ENCODE data around the gene SCN5A.

The SCN5A gene

DNA sequence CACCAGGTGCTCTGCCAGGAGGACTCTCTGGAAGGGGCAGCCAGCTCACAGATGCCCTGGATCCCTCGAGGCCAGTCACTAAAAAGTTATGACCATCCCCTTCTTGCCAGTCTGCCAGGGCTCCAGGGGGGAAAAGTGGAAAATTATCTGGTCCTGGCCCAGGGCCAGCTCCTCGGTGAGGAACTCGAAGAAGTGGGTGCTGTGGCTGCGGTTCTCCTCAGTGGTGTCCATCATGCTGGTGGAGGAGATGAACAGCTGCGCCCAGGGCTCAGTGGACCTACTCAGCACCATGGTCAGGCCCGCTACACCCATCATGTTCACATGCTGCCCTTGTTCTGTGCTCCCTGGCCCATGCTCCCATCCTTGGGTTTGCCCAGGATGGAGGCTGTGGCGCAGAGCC is 134.1 kb downstream of the SCN5A start:
- H3K27ac ChIP-seq (ENCODE audit: insufficient read depth, low read length, poor library complexity, severe bottlenecking) = no peak overlapping the region
- H3K27me3 ChIP-seq (replicated peaks; ENCODE audit: control insufficient read depth, insufficient read depth, low read length, poor library complexity, severe bottlenecking) = no peaks in the 10 kb centered on the region
- peaks cover 11% of the 10 kb centered on the region for H3K4me1 ChIP-seq (ENCODE audit: control insufficient read depth, insufficient read depth, low read length, poor library complexity, severe bottlenecking)
- no peaks in the 10 kb centered on the region for H3K9me3 ChIP-seq (ENCODE audit: control insufficient read depth, low read length)
- DNase-seq = no peak
- peaks cover 14% of the 10 kb centered on the region for H3K36me3 ChIP-seq (ENCODE audit: control insufficient read depth, insufficient read depth, low read length)
- H3K4me3 ChIP-seq (ENCODE audit: insufficient read depth, low read depth, low read length, poor library complexity, severe bottlenecking) = no peak overlapping the region

DNA sequence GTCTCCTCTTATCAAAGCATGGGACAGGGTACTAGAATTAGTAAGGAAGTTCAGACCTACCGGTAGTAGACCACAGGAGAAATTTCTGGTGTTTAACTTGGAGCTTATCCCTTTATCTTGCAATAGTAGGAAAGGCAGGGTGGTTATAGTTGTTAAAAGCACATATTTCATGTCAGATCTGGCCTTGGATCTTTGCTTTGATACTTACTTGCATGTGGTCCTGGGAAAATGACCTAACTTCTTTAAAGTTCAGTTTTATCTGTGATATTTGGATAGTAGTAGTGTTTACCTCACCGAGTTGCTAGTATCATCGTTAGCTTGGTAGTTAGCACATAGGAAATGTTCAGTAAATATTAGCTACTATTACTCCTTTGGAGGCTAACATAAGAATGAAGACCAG is 137.9 kb downstream of the SCN5A start:
- Histone ChIP-seq H3K9me3 (ENCODE audit: control insufficient read depth, low read length) (no peaks in the 10 kb centered on the region), H3K36me3 (ENCODE audit: control insufficient read depth, insufficient read depth, low read length) (peaks cover 30% of the 10 kb centered on the region), H3K27ac (ENCODE audit: insufficient read depth, low read length, poor library complexity, severe bottlenecking) (no peak overlapping the region), H3K27me3 (replicated peaks; ENCODE audit: control insufficient read depth, insufficient read depth, low read length, poor library complexity, severe bottlenecking) (no peaks in the 10 kb centered on the region), H3K4me3 (ENCODE audit: insufficient read depth, low read depth, low read length, poor library complexity, severe bottlenecking) (no peak overlapping the region), H3K4me1 (ENCODE audit: control insufficient read depth, insufficient read depth, low read length, poor library complexity, severe bottlenecking) (no peaks in the 10 kb centered on the region)
- DNase-seq = no peak

- Histone ChIP-seq H3K4me1 (ENCODE audit: control insufficient read depth, insufficient read depth, low read length, poor library complexity, severe bottlenecking) (no peaks in the 10 kb centered on the region), H3K4me3 (ENCODE audit: insufficient read depth, low read depth, low read length, poor library complexity, severe bottlenecking) (no peak overlapping the region), H3K9me3 (ENCODE audit: control insufficient read depth, low read length) (no peaks in the 10 kb centered on the region), H3K27me3 (replicated peaks; ENCODE audit: control insufficient read depth, insufficient read depth, low read length, poor library complexity, severe bottlenecking) (no peaks in the 10 kb centered on the region), H3K27ac (ENCODE audit: insufficient read depth, low read length, poor library complexity, severe bottlenecking) (no peak overlapping the region), H3K36me3 (ENCODE audit: control insufficient read depth, insufficient read depth, low read length) (peaks cover 34% of the 10 kb centered on the region)
- no peak for DNase-seq
Measured at GRCh38 chr3:38510631-38511030, 138.9 kb downstream of the SCN5A start.

GRCh38 chr3:38509732-38510131 is 139.8 kb downstream of the SCN5A start:
- H3K27ac ChIP-seq (ENCODE audit: insufficient read depth, low read length, poor library complexity, severe bottlenecking) = no peak overlapping the region
- no peaks in the 10 kb centered on the region for H3K9me3 ChIP-seq (ENCODE audit: control insufficient read depth, low read length)
- peaks cover 38% of the 10 kb centered on the region for H3K36me3 ChIP-seq (ENCODE audit: control insufficient read depth, insufficient read depth, low read length)
- H3K4me3 ChIP-seq (ENCODE audit: insufficient read depth, low read depth, low read length, poor library complexity, severe bottlenecking) = no peak overlapping the region
- H3K27me3 ChIP-seq (replicated peaks; ENCODE audit: control insufficient read depth, insufficient read depth, low read length, poor library complexity, severe bottlenecking) = no peaks in the 10 kb centered on the region
- no peaks in the 10 kb centered on the region for H3K4me1 ChIP-seq (ENCODE audit: control insufficient read depth, insufficient read depth, low read length, poor library complexity, severe bottlenecking)
- no peak for DNase-seq

DNA sequence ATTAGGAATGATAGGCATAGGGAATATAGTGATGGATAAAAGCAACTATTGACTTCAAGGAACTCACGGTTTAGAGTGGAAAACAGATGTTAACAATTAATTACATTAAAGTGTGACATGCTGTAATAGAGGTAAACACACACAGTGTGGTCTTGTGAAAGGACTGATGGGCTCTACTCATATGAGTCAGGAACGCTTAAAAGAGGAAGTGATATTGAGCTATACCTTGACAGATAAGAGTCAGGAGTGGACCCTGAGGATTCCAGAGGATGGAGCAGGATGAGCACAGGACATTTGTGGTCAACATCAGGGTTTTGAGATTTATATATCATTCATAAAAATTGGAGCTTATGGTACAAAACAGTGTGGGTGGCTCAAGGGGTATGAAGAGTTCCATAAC is 142.4 kb downstream of the SCN5A start:
- H3K27ac ChIP-seq (ENCODE audit: insufficient read depth, low read length, poor library complexity, severe bottlenecking) = no peak overlapping the region
- H3K36me3 ChIP-seq (ENCODE audit: control insufficient read depth, insufficient read depth, low read length) = peaks cover 40% of the 10 kb centered on the region
- DNase-seq = no peak
- H3K27me3 ChIP-seq (replicated peaks; ENCODE audit: control insufficient read depth, insufficient read depth, low read length, poor library complexity, severe bottlenecking) = no peaks in the 10 kb centered on the region
- H3K9me3 ChIP-seq (ENCODE audit: control insufficient read depth, low read length) = no peaks in the 10 kb centered on the region
- no peak overlapping the region for H3K4me3 ChIP-seq (ENCODE audit: insufficient read depth, low read depth, low read length, poor library complexity, severe bottlenecking)
- H3K4me1 ChIP-seq (ENCODE audit: control insufficient read depth, insufficient read depth, low read length, poor library complexity, severe bottlenecking) = no peaks in the 10 kb centered on the region

DNA sequence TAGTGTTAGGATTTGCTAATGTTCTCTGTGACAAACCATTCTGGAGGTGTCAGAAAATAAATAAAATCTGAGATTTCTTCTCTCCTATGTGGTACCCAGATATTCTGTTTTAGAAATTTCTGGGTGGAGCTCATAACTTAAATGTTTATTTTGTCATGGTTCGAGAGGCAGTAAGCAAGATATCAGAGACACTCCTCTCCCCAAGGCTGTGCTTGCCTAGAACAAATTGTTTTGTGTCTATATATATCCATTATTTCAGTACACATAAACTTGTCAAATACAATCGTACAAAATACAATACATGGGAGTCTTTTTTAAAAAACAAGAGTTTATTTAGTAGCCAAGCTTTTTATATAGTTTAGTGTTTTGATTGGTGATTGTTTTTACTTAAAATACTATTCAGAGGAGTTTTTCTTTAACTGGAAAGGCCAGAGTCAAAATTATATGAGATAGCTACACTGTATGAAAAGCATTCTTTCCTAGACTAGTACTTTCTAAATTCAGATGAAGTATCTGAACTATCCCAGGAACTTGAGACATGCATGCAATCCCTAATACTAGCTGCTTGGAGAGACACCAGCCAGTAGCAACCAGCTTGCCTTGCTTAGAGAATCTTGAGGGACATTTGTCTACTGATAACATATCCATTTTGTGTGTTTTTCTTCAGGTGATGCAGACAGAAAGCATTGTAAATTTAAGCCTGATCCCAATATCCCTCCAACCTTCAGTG is 148.6 kb downstream of the SCN5A start:
- H3K36me3 ChIP-seq (ENCODE audit: control insufficient read depth, insufficient read depth, low read length) = peaks cover 15% of the 10 kb centered on the region
- no peak overlapping the region for H3K4me3 ChIP-seq (ENCODE audit: insufficient read depth, low read depth, low read length, poor library complexity, severe bottlenecking)
- H3K4me1 ChIP-seq (ENCODE audit: control insufficient read depth, insufficient read depth, low read length, poor library complexity, severe bottlenecking) = no peaks in the 10 kb centered on the region
- DNase-seq = no peak
- no peak overlapping the region for H3K27ac ChIP-seq (ENCODE audit: insufficient read depth, low read length, poor library complexity, severe bottlenecking)
- H3K9me3 ChIP-seq (ENCODE audit: control insufficient read depth, low read length) = no peaks in the 10 kb centered on the region
- H3K27me3 ChIP-seq (replicated peaks; ENCODE audit: control insufficient read depth, insufficient read depth, low read length, poor library complexity, severe bottlenecking) = no peaks in the 10 kb centered on the region
